ENCODE data around the gene RAB44.

The RAB44 gene

GRCh38 chr6:36725581-36725980 is 28.0 kb downstream of the RAB44 start:
- Histone ChIP-seq H3K9ac (ENCODE audit: low read length) (no peak overlapping the region), H3K4me3 (ENCODE audit: low read depth, low read length) (no peak overlapping the region), H3K27me3 (ENCODE audit: control insufficient read depth, insufficient read depth, low read length) (no peaks in the 10 kb centered on the region), H3K36me3 (ENCODE audit: control insufficient read depth, insufficient read depth, low read length) (no peaks in the 10 kb centered on the region), H3K27ac (ENCODE audit: low read depth, low read length) (no peak overlapping the region), H3K4me1 (ENCODE audit: control insufficient read depth, insufficient read depth, low read length) (peaks cover 2% of the 10 kb centered on the region; the same call in 1 of the 2 replicates), H3K9me3 (ENCODE audit: control insufficient read depth, insufficient read depth, low read depth, low read length) (no peaks in the 10 kb centered on the region)

GRCh38 chr6:36727505-36728021 is 29.9 kb downstream of the RAB44 start:
- Histone ChIP-seq H3K9ac (ENCODE audit: low read length) (no peak overlapping the region), H3K4me3 (ENCODE audit: low read depth, low read length) (no peak overlapping the region), H3K27me3 (ENCODE audit: control insufficient read depth, insufficient read depth, low read length) (no peaks in the 10 kb centered on the region), H3K36me3 (ENCODE audit: control insufficient read depth, insufficient read depth, low read length) (no peaks in the 10 kb centered on the region), H3K9me3 (ENCODE audit: control insufficient read depth, insufficient read depth, low read depth, low read length) (no peaks in the 10 kb centered on the region), H3K27ac (ENCODE audit: low read depth, low read length) (no peak overlapping the region), H3K4me1 (ENCODE audit: control insufficient read depth, insufficient read depth, low read length) (peaks cover 8% of the 10 kb centered on the region)

GRCh38 chr6:36728289-36729160 is 30.9 kb downstream of the RAB44 start:
- no peak overlapping the region for H3K27ac ChIP-seq (ENCODE audit: low read depth, low read length)
- H3K9ac ChIP-seq (ENCODE audit: low read length), result no peak overlapping the region
- no peaks in the 10 kb centered on the region for H3K27me3 ChIP-seq (ENCODE audit: control insufficient read depth, insufficient read depth, low read length)
- no peak overlapping the region for H3K4me3 ChIP-seq (ENCODE audit: low read depth, low read length)
- H3K4me1 ChIP-seq (ENCODE audit: control insufficient read depth, insufficient read depth, low read length), result peaks cover 8% of the 10 kb centered on the region
- no peaks in the 10 kb centered on the region for H3K9me3 ChIP-seq (ENCODE audit: control insufficient read depth, insufficient read depth, low read depth, low read length)
- H3K36me3 ChIP-seq (ENCODE audit: control insufficient read depth, insufficient read depth, low read length), result no peaks in the 10 kb centered on the region

GRCh38 chr6:36729161-36729524 is 31.5 kb downstream of the RAB44 start:
- H3K4me1 ChIP-seq (ENCODE audit: control insufficient read depth, insufficient read depth, low read length), result peaks cover 8% of the 10 kb centered on the region
- no peaks in the 10 kb centered on the region for H3K36me3 ChIP-seq (ENCODE audit: control insufficient read depth, insufficient read depth, low read length)
- H3K27ac ChIP-seq (ENCODE audit: low read depth, low read length), result no peak overlapping the region

DNA sequence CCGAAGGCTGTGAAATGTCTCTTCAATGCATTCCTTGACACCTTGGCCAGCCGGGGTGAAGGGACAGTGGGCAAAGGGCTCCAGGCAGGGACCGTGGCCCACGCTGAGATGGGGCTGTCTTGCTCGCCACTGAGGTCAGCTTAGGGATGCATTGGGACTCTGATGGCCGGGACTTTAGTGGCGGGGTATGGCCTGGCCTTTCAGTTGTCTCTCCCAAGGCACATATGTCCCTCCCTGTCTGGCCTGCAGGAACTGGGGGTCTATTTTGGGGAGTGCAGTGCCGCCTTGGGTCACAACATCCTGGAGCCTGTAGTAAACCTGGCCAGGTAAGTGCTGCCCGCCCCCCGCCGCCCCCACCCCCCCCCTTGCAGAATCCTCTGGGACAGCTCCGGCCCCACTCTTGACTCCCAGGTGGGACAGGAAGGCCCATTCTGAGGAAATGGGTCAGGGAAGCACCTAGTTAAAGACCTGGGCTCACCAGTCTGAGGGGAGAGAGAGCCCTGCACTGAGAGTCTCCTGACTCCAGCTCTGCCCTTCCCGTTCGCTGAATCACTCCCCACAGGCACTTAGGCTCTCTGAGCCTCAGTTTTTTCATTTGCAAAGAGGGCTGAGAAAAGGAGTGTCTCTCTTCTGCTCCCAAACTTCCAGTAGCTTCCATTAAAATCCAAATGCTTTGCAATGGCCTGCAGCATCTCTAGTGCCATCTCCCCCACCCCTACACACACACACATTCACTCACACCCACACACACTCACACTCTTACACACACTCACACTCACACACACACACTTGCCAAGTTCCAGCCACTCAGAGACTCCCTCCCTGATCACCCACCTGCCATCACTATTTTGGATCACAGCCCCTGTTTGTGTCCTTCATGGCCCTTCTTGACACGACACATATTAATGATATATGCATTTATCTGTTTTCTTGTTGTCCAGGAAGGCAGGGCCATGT is 33.1 kb downstream of the RAB44 start:
- H3K4me3 ChIP-seq (ENCODE audit: low read depth, low read length), result no peak overlapping the region
- peaks cover 18% of the 10 kb centered on the region for H3K4me1 ChIP-seq (ENCODE audit: control insufficient read depth, insufficient read depth, low read length)
- H3K9me3 ChIP-seq (ENCODE audit: control insufficient read depth, insufficient read depth, low read depth, low read length), result no peaks in the 10 kb centered on the region
- no peaks in the 10 kb centered on the region for H3K36me3 ChIP-seq (ENCODE audit: control insufficient read depth, insufficient read depth, low read length)
- H3K9ac ChIP-seq (ENCODE audit: low read length), result no peak overlapping the region
- no peak overlapping the region for H3K27ac ChIP-seq (ENCODE audit: low read depth, low read length)
- 0 out of 2 replicates have a peak, but pooled peaks cover 4% of the 10 kb centered on the region for H3K27me3 ChIP-seq (ENCODE audit: control insufficient read depth, insufficient read depth, low read length)

More at GRCh38 chr6:36729161-36729524, 31.5 kb downstream of the RAB44 start:
- H3K4me3 ChIP-seq (ENCODE audit: low read depth, low read length), result no peak overlapping the region
- no peaks in the 10 kb centered on the region for H3K27me3 ChIP-seq (ENCODE audit: control insufficient read depth, insufficient read depth, low read length)
- no peak overlapping the region for H3K9ac ChIP-seq (ENCODE audit: low read length)
- H3K9me3 ChIP-seq (ENCODE audit: control insufficient read depth, insufficient read depth, low read depth, low read length), result no peaks in the 10 kb centered on the region

DNA sequence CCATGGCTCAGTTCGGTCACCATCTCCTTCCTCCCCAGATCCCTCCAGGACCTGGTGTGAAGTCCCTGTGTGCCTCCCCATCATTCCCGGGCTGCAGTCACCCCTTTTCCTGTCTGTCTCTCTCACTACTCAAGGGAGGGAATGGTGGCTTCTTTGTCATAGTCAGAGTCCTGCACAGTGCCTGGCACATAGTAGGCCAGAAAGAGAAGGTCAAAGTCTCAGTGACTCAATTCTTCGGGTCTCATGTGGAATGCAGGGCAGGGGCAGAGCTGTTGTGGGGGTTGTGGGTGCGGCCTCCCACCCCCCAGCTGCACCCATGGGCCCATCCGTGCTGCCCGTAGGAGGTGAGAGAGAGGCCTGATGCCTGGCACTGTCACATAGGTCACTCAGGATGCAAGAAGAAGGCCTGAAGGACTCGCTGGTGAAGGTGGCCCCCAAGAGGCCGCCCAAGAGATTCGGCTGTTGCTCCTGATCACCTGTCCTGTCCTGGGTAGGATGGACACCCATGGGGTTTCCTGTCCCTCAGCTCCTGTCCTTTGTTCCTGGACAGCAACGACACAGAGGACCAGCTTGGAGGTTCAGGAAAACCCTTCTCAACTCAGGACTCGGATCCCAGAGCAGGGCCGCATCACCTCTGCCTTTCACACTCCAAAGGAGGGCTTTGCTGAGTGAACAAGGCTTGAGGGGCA is 34.1 kb downstream of the RAB44 start:
- Histone ChIP-seq H3K36me3 (ENCODE audit: control insufficient read depth, insufficient read depth, low read length) (no peaks in the 10 kb centered on the region), H3K27ac (ENCODE audit: low read depth, low read length) (no peak overlapping the region), H3K9me3 (ENCODE audit: control insufficient read depth, insufficient read depth, low read depth, low read length) (no peaks in the 10 kb centered on the region), H3K27me3 (ENCODE audit: control insufficient read depth, insufficient read depth, low read length) (0 out of 2 replicates have a peak, but pooled peaks cover 4% of the 10 kb centered on the region), H3K9ac (ENCODE audit: low read length) (no peak overlapping the region), H3K4me3 (ENCODE audit: low read depth, low read length) (no peak overlapping the region), H3K4me1 (ENCODE audit: control insufficient read depth, insufficient read depth, low read length) (peaks cover 20% of the 10 kb centered on the region)

DNA sequence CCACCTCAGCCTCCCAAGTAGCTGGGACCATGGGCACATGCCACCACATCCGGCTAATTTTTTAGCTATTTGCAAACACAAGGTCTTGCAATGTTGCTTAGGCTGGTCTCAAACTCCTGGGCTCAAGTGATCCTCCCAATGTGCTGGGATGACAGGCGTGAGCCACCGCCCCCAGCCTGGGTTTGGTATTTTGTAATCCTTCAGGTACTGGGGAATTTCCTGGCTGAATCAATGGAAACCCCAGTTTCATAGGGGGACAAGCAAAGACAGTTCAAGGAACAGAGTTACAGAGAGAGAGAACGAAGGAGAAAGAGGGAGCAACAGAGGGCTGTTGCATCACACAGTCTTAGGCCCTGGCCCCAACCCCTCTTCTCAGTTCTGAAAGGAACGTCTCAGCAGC is 35.7 kb downstream of the RAB44 start:
- H3K27ac ChIP-seq (ENCODE audit: low read depth, low read length), result no peak overlapping the region
- H3K27me3 ChIP-seq (ENCODE audit: control insufficient read depth, insufficient read depth, low read length), result 0 out of 2 replicates have a peak, but pooled peaks cover 4% of the 10 kb centered on the region
- H3K4me1 ChIP-seq (ENCODE audit: control insufficient read depth, insufficient read depth, low read length), result peaks cover 20% of the 10 kb centered on the region
- H3K4me3 ChIP-seq (ENCODE audit: low read depth, low read length), result no peak overlapping the region
- H3K9ac ChIP-seq (ENCODE audit: low read length), result no peak overlapping the region
- H3K36me3 ChIP-seq (ENCODE audit: control insufficient read depth, insufficient read depth, low read length), result no peaks in the 10 kb centered on the region
- no peaks in the 10 kb centered on the region for H3K9me3 ChIP-seq (ENCODE audit: control insufficient read depth, insufficient read depth, low read depth, low read length)

DNA sequence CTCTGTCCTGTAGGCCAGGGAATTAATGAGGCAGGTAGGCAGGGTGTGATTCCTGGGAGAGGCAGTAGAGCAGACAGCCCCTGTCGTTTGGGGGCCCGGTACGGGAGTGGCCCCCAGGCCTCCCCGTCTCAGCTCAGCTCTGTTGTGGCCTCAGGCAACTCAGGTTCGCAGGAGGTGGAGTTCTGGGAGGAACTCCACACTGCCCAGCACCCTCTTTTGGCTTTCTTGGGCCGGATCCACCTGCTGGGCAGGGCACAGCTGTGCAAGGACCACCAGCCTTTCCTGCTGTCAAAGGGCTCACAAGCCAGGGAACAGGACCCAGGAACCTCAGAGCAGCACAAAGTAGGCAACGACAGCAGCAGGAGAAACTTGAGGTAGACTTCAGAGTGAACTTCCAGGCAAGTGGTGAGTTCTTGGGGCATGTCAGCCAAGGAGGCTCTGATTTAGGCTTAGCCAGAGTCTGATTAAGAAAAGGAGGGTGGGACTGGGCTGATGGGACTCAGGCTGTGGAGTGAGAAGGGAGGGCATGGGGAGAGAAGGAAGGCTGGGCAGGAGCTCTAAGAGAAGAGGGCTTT is 36.9 kb downstream of the RAB44 start:
- Histone ChIP-seq H3K9ac (ENCODE audit: low read length) (no peak overlapping the region), H3K4me1 (ENCODE audit: control insufficient read depth, insufficient read depth, low read length) (peaks cover 20% of the 10 kb centered on the region), H3K36me3 (ENCODE audit: control insufficient read depth, insufficient read depth, low read length) (no peaks in the 10 kb centered on the region), H3K4me3 (ENCODE audit: low read depth, low read length) (no peak overlapping the region), H3K27ac (ENCODE audit: low read depth, low read length) (no peak overlapping the region), H3K27me3 (ENCODE audit: control insufficient read depth, insufficient read depth, low read length) (0 out of 2 replicates have a peak, but pooled peaks cover 4% of the 10 kb centered on the region), H3K9me3 (ENCODE audit: control insufficient read depth, insufficient read depth, low read depth, low read length) (no peaks in the 10 kb centered on the region)

- Histone ChIP-seq H3K4me3 (ENCODE audit: low read depth, low read length) (no peak overlapping the region), H3K27me3 (ENCODE audit: control insufficient read depth, insufficient read depth, low read length) (0 out of 2 replicates have a peak, but pooled peaks cover 4% of the 10 kb centered on the region), H3K9ac (ENCODE audit: low read length) (no peak overlapping the region), H3K27ac (ENCODE audit: low read depth, low read length) (no peak overlapping the region), H3K36me3 (ENCODE audit: control insufficient read depth, insufficient read depth, low read length) (no peaks in the 10 kb centered on the region), H3K9me3 (ENCODE audit: control insufficient read depth, insufficient read depth, low read depth, low read length) (no peaks in the 10 kb centered on the region), H3K4me1 (ENCODE audit: control insufficient read depth, insufficient read depth, low read length) (peaks cover 19% of the 10 kb centered on the region)
Observed at GRCh38 chr6:36735110-36736071, 37.8 kb downstream of the RAB44 start.

Measured in HUES6 (cell line).